Type B pancreatic cell (in vitro differentiated cells): ENCODE results near the gene APOBEC3F. TPM values are rescaled to one million over a fixed set of nuclear protein-coding genes. Genes with fewer than 3 reads are reported as not detected.
A peak's percentile ranks its signal among the peaks of the same experiment; 100 is the strongest.

Experiments used
- DNase-seq: peaks from one replicate; pipeline ENCODE4 v3.0.0; 2021; ENCODE audit warnings: mixed read lengths; ENCODE audit not compliant: unreplicated experiment; ENCODE audit errors: extremely low spot score
- H3K27ac Mint-ChIP-seq: 2 replicates; pipeline ENCODE4 v1.8.0; 2021; ENCODE audit warnings: mild to moderate bottlenecking, mixed read lengths
- H3K27me3 Mint-ChIP-seq: 2 replicates; pipeline ENCODE4 v1.8.0; 2021; ENCODE audit warnings: mixed read lengths
- H3K36me3 Mint-ChIP-seq: 2 replicates; pipeline ENCODE4 v1.8.0; 2021; ENCODE audit warnings: mixed read lengths
- H3K4me1 Mint-ChIP-seq: one replicate; pipeline ENCODE4 v1.8.0; 2021; ENCODE audit warnings: mixed read lengths; ENCODE audit not compliant: unreplicated experiment
- H3K4me3 Mint-ChIP-seq: 2 replicates; pipeline ENCODE4 v1.8.0; 2021; ENCODE audit warnings: mild to moderate bottlenecking, mixed read lengths
- H3K9me3 Mint-ChIP-seq: 2 replicates; pipeline ENCODE4 v1.8.0; 2021; ENCODE audit warnings: mixed read lengths
- CTCF ChIP-seq: fragments of 200-600 bp; sonication (generic); conservative IDR thresholded peaks from 2 replicates; pipeline ENCODE4 v1.5.0; 2021; ENCODE audit warnings: antibody characterized with exemption, mild to moderate bottlenecking
- total RNA-seq: library from RNA; stranded (reverse); gene quantifications from 2 replicates; pipeline ENCODE4 v1.2.1, GENCODE V29; 2021; ENCODE audit warnings: low replicate concordance

The APOBEC3F gene
- total RNA-seq, 1 donor from 2014 or later = 14.9 TPM

- TF ChIP-seq CTCF = no peak
- no peak overlapping the region for H3K4me3 Mint-ChIP-seq
- no peak for DNase-seq
- H3K36me3 Mint-ChIP-seq = no peaks in the 10 kb centered on the region
- H3K27ac Mint-ChIP-seq = no peak overlapping the region
- H3K4me1 Mint-ChIP-seq = peaks cover 22% of the 10 kb centered on the region
- H3K9me3 Mint-ChIP-seq = no peaks in the 10 kb centered on the region
- no peaks in the 10 kb centered on the region for H3K27me3 Mint-ChIP-seq
These were observed 42.8 kb downstream of the APOBEC3F start for GRCh38 chr22:39083212-39084165.

- Mint-ChIP-seq H3K4me3 (no peak overlapping the region), H3K27ac (no peak overlapping the region)
- TF ChIP-seq CTCF = no peak
These were observed 44.0 kb downstream of the APOBEC3F start for GRCh38 chr22:39084666-39085065.

GRCh38 chr22:39087098-39087497, 46.4 kb downstream of the APOBEC3F start:
- TF ChIP-seq CTCF = no peak
- Mint-ChIP-seq H3K4me1 (peaks cover 11% of the 10 kb centered on the region), H3K27me3 (no peaks in the 10 kb centered on the region), H3K27ac (no peak overlapping the region), H3K9me3 (no peaks in the 10 kb centered on the region), H3K4me3 (no peak overlapping the region), H3K36me3 (no peaks in the 10 kb centered on the region)
- no peak for DNase-seq

More at GRCh38 chr22:39084666-39085065, 44.0 kb downstream of the APOBEC3F start:
- no peaks in the 10 kb centered on the region for H3K27me3 Mint-ChIP-seq
- peaks cover 23% of the 10 kb centered on the region for H3K4me1 Mint-ChIP-seq
- no peaks in the 10 kb centered on the region for H3K36me3 Mint-ChIP-seq
- no peaks in the 10 kb centered on the region for H3K9me3 Mint-ChIP-seq
- DNase-seq = no peak

GRCh38 chr22:39087881-39088684, 47.4 kb downstream of the APOBEC3F start:
- H3K9me3 Mint-ChIP-seq = no peaks in the 10 kb centered on the region
- H3K36me3 Mint-ChIP-seq = no peaks in the 10 kb centered on the region
- no peaks in the 10 kb centered on the region for H3K27me3 Mint-ChIP-seq
- peaks cover 11% of the 10 kb centered on the region for H3K4me1 Mint-ChIP-seq
- H3K4me3 Mint-ChIP-seq = peak overlapping the region; percentile 39
- no peak for DNase-seq
- no peak for TF ChIP-seq CTCF
- no peak overlapping the region for H3K27ac Mint-ChIP-seq

- no peak for TF ChIP-seq CTCF
- Mint-ChIP-seq H3K4me3 (no peak overlapping the region), H3K27ac (no peak overlapping the region), H3K36me3 (no peaks in the 10 kb centered on the region), H3K4me1 (peaks cover 11% of the 10 kb centered on the region), H3K9me3 (no peaks in the 10 kb centered on the region), H3K27me3 (no peaks in the 10 kb centered on the region)
- no peak for DNase-seq
These were observed 48.0 kb downstream of the APOBEC3F start for GRCh38 chr22:39088685-39089032.
